ENCODE results near the gene KCNIP3. TPM values are rescaled to one million over a fixed set of nuclear protein-coding genes. Genes with fewer than 3 reads are reported as not detected.

Gene KCNIP3
- total RNA-seq, 2 experiments from 2014 or later, result 0.52 TPM; not detected in 1

DNA sequence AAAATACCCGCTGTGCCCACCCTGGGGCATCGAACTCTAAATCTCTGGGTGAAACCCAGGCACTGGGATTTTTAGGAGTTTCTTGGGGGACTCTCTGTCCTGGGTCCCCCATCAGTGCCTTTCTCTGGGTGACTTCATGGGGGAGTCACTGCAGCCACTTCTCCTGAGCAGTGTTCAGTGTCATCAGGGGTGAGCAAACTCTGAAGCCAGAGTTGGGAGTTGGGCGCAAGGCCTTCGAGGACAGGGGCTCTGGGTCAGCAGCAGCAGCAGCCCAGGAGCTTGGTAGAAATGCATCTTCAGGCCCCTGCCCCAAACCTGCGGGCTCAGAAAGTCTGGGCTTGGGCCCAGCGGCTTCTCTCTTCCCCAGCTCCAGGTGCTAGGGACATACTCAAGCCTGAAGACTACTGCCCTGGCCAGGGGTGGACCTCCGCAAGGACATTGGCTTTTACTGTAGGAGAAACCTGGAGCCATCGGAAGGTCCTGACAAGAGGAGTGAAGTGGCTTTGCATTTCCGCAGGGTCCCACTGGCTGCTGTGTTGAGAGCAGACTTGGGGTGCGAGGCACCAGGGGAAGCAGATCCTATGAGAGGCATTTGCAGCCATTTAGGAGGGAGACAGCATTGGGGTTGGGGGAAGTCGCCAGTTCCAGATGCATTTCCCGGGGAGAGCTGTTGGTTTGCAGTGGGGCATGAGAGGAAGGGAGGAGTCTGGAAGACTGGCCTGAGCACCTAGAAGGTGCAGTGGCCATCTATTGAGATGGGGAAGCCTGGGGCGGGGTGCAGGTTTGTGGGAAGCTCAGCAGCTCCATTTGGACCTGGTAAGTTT, 53.8 kb downstream of the KCNIP3 start:
- peak in 1 of 14 experiments; percentile 24 for DNase-seq
- H3K9me3 ChIP-seq (ENCODE audit: control insufficient read depth in 1 of 2, insufficient read depth in 1 of 2, low read length in 2 of 2), result peaks cover 0 to 15% of the 10 kb centered on the region in 2 experiments
- H3K36me3 ChIP-seq (ENCODE audit: insufficient read depth, low read length), result no peaks in the 10 kb centered on the region
- H3K4me1 ChIP-seq (ENCODE audit: insufficient read depth, low read length), result peaks cover under 1% of the 10 kb centered on the region
- Mint-ChIP-seq H3K27ac (no peak overlapping the region), H3K4me3 (no peak overlapping the region), H3K9me3 (no peaks in the 10 kb centered on the region), H3K27me3 (peaks cover 18% of the 10 kb centered on the region), H3K4me1 (ENCODE audit: low read depth) (no peaks in the 10 kb centered on the region), H3K36me3 (ENCODE audit: low read depth) (no peaks in the 10 kb centered on the region)
- no peak overlapping the region for H3K27ac ChIP-seq (ENCODE audit: low read depth in 1 of 2, low read length in 2 of 2)
- peaks cover 16 to 21% of the 10 kb centered on the region in 2 experiments for H3K27me3 ChIP-seq (ENCODE audit: control insufficient read depth in 1 of 2, insufficient read depth in 2 of 2, low read length in 2 of 2)
- ChIA-PET CTCF (no interaction called here), POLR2A (no interaction called here)
- H3K4me3 ChIP-seq (ENCODE audit: low read length), result no peak overlapping the region
- ATAC-seq (ENCODE audit: poor library complexity), result no peak
- TF ChIP-seq, protein P1, sequence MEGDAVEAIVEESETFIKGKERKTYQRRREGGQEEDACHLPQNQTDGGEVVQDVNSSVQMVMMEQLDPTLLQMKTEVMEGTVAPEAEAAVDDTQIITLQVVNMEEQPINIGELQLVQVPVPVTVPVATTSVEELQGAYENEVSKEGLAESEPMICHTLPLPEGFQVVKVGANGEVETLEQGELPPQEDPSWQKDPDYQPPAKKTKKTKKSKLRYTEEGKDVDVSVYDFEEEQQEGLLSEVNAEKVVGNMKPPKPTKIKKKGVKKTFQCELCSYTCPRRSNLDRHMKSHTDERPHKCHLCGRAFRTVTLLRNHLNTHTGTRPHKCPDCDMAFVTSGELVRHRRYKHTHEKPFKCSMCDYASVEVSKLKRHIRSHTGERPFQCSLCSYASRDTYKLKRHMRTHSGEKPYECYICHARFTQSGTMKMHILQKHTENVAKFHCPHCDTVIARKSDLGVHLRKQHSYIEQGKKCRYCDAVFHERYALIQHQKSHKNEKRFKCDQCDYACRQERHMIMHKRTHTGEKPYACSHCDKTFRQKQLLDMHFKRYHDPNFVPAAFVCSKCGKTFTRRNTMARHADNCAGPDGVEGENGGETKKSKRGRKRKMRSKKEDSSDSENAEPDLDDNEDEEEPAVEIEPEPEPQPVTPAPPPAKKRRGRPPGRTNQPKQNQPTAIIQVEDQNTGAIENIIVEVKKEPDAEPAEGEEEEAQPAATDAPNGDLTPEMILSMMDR (IDR thresholded peaks at IDR 0.05), result no peak
- intact Hi-C loops (cut with DNase I, micrococcal nuclease), result no loop called here

DNA sequence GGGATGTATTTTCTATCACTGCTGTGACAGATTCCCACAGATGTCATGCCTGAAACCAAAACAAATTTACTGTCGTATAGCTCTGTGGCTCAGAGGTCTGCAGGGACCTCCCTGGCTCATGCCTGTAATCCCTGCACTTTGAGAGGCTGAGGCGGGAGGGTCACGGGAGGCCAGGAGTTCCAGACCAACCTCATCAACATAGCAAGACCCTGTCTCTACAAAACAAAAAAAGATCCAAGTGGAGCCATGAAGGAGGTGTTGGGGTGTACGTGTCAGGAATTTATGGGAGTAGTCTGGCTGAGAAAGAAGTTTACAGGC, 54.4 kb downstream of the KCNIP3 start:
- TF ChIP-seq, protein P1 (IDR thresholded peaks at IDR 0.05), result no peak
- DNase-seq, result no peak
- Mint-ChIP-seq H3K27ac (no peak overlapping the region), H3K4me3 (no peak overlapping the region), H3K4me1 (ENCODE audit: low read depth) (no peaks in the 10 kb centered on the region), H3K27me3 (peaks cover 18% of the 10 kb centered on the region), H3K9me3 (no peaks in the 10 kb centered on the region), H3K36me3 (ENCODE audit: low read depth) (no peaks in the 10 kb centered on the region)
- ATAC-seq (ENCODE audit: poor library complexity), result no peak
- Histone ChIP-seq H3K4me1 (ENCODE audit: insufficient read depth, low read length) (no peaks in the 10 kb centered on the region), H3K4me3 (ENCODE audit: low read length) (no peak overlapping the region), H3K9me3 (ENCODE audit: control insufficient read depth in 1 of 2, insufficient read depth in 1 of 2, low read length in 2 of 2) (peaks cover 0 to 15% of the 10 kb centered on the region in 2 experiments), H3K27ac (ENCODE audit: low read depth in 1 of 2, low read length in 2 of 2) (no peak overlapping the region), H3K27me3 (ENCODE audit: control insufficient read depth in 1 of 2, insufficient read depth in 2 of 2, low read length in 2 of 2) (peaks cover 16 to 21% of the 10 kb centered on the region in 2 experiments), H3K36me3 (ENCODE audit: insufficient read depth, low read length) (no peaks in the 10 kb centered on the region)
- POLR2A ChIA-PET, result no interaction called here
- CTCF ChIA-PET, result no interaction called here
- intact Hi-C loops (cut with DNase I, micrococcal nuclease), result no loop called here

DNA sequence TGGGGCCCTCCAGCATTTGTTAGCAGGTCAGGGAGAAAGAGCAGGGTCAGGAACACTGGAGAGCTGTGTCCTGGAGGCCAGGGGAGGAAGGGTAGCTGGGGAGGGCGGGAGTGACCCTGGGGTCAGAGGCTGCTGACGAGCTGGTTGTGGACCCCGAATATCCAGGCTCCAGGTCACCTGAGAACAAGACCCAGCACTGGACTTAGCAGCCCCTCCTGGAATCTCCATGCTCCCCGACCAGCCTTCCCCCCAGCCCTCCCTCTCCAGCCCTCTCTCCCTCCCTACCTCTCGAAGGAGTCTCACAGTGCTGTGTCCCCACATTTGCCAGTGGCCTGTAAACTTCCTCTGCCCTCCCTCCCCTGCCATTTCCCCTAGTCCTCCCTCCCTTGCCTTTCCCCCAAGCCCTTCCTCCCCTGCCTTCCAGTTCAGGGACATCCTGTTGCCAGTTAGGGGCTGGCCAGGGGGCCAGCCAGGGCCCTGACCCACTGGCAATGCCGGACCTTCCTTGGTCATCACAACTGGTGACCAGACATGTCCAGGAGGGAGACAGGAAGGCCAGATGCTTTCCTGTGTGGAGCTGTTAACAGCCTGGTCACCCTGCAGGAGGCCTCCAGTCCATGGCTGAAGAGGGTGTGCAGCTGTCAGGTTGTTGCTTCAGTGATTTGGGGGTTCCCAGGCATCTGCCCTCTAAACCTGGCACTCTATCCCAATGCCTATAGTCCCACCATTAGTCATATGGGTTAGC, 55.3 kb downstream of the KCNIP3 start:
- H3K4me3 Mint-ChIP-seq, result no peak overlapping the region
- H3K27me3 Mint-ChIP-seq, result peaks cover 18% of the 10 kb centered on the region
- no peaks in the 10 kb centered on the region for H3K9me3 Mint-ChIP-seq
- Histone ChIP-seq H3K27ac (ENCODE audit: low read depth in 1 of 2, low read length in 2 of 2) (no peak overlapping the region), H3K36me3 (ENCODE audit: insufficient read depth, low read length) (no peaks in the 10 kb centered on the region), H3K4me1 (ENCODE audit: insufficient read depth, low read length) (no peaks in the 10 kb centered on the region), H3K9me3 (ENCODE audit: control insufficient read depth in 1 of 2, insufficient read depth in 1 of 2, low read length in 2 of 2) (peaks cover 0 to 16% of the 10 kb centered on the region in 2 experiments), H3K4me3 (ENCODE audit: low read length) (no peak overlapping the region), H3K27me3 (ENCODE audit: control insufficient read depth in 1 of 2, insufficient read depth in 2 of 2, low read length in 2 of 2) (peaks cover 11 to 15% of the 10 kb centered on the region in 2 experiments)
- H3K27ac Mint-ChIP-seq, result no peak overlapping the region
- ATAC-seq (ENCODE audit: poor library complexity), result no peak
- no peaks in the 10 kb centered on the region for H3K4me1 Mint-ChIP-seq (ENCODE audit: low read depth)
- H3K36me3 Mint-ChIP-seq (ENCODE audit: low read depth), result no peaks in the 10 kb centered on the region
- DNase-seq, result no peak
- intact Hi-C loops (cut with DNase I, micrococcal nuclease), result no loop called here
- TF ChIP-seq, protein P1 (IDR thresholded peaks at IDR 0.05), result no peak
- ChIA-PET POLR2A (no interaction called here), CTCF (no interaction called here)

Measured in CD4-positive, alpha-beta T cell (primary cell).